PC-9 (cell line): ENCODE data around the gene NOPCHAP1.

Experiments
- CTCF ChIP-seq: fragments of 200-600 bp; sonication (generic); conservative IDR thresholded peaks from 2 replicates; pipeline ENCODE4 v1.6.1; 2017; ENCODE audit warnings: mixed run types, antibody characterized with exemption, mild to moderate bottlenecking, moderate library complexity
- EZH2 ChIP-seq: fragments of 200-600 bp; sonication (generic); IDR thresholded peaks from 2 replicates; pipeline ENCODE4 v1.8.0; 2017; ENCODE audit warnings: antibody characterized with exemption, low read depth

GRCh38 chr12:104939089-104939488 is 47.0 kb upstream of the NOPCHAP1 start:
- TF ChIP-seq CTCF (no peak), EZH2 (no peak)
